Esophagus muscularis mucosa (tissue), 4 donors: ENCODE measurements around the gene NOTCH4. TPM values are rescaled to one million over a fixed set of nuclear protein-coding genes. Genes with fewer than 3 reads are reported as not detected.
"Not testable (repeated sequence)": the region's sequence is repeated elsewhere in the genome, so short reads cannot be mapped to it uniquely, and the experiment has no call there.

Experiments
- DNase-seq: peaks from one replicate; pipeline ENCODE4 v3.0.0-alpha.2; 2017; ENCODE audit errors: extremely low spot score
- H3K27ac ChIP-seq, 4 donors: fragments of 200-600 bp; sonication (generic); replicated peaks in 1 of 4; 1 replicate in 3 of 4; 2 replicates in 1 of 4; pipeline ENCODE4 v1.5.1; 2016 to 2019; ENCODE audit warnings: mild to moderate bottlenecking in 1 of 4
- H3K27me3 ChIP-seq, 4 donors: fragments of 200-600 bp; sonication (generic); one replicate each; pipeline versions ENCODE4 v1.5.1 to v1.6.0; 2016 to 2019
- H3K36me3 ChIP-seq, 4 donors: fragments of 200-600 bp; sonication (generic); one replicate each; pipeline ENCODE4 v1.5.1; 2016 to 2019
- H3K4me1 ChIP-seq, 4 donors: fragments of 200-600 bp; sonication (generic); one replicate each; pipeline ENCODE4 v1.5.1; 2016 to 2019
- H3K4me3 ChIP-seq, 4 donors: fragments of 200-600 bp; sonication (generic); 1 replicate in 2 of 4; 2 replicates in 2 of 4; pipeline ENCODE4 v1.5.1; 2016 to 2019; ENCODE audit warnings: mild to moderate bottlenecking in 4 of 4, moderate library complexity in 1 of 4
- H3K9me3 ChIP-seq, 4 donors: fragments of 200-600 bp; sonication (generic); 1 replicate in 3 of 4; 2 replicates in 1 of 4; pipeline ENCODE4 v1.5.1; 2016 to 2019
- CTCF ChIP-seq, 3 experiments: fragments of 200-600 bp in 2 of 3; fragments of 450-650 bp in 1 of 3; sonication (generic) in 2 of 3; IDR thresholded peaks; one replicate each; pipeline ENCODE4 v1.5.1; 2017 to 2019; ENCODE audit warnings: antibody characterized with exemption in 3 of 3, mild to moderate bottlenecking in 2 of 3, moderate library complexity in 1 of 3
- EP300 ChIP-seq: sonication (generic); formaldehyde crosslinking; IDR thresholded peaks from one replicate; pipeline ENCODE4 v1.6.1; 2017; ENCODE audit warnings: antibody characterized with exemption
- POLR2A ChIP-seq: fragments of 450-650 bp; IDR thresholded peaks from one replicate; pipeline ENCODE4 v1.6.1; 2017; ENCODE audit warnings: antibody characterized with exemption, moderate library complexity, mild to moderate bottlenecking, low read depth
- POLR2AphosphoS5 ChIP-seq, 2 donors: sonication (generic); formaldehyde crosslinking; IDR thresholded peaks; one replicate each; pipeline ENCODE4 v1.6.1; 2017; ENCODE audit warnings: antibody characterized with exemption in 2 of 2
- WGBS: methylation state at CpG from one replicate; pipeline ENCODE4 v1.1.5; 2018; 5-methylcytosine and 5-hydroxymethylcytosine counted together
- intact Hi-C: fragments of 100-400 bp; cut with DNase I; formaldehyde crosslinking; loops from one replicate; pipeline ENCODE4 v1.15.1; 2023
- total RNA-seq, 4 donors: library from RNA; depleted of rRNA; stranded (reverse); fragments of >200 nt; gene quantifications; one replicate each; pipeline versions ENCODE4 v1.1.0 to v1.2.1, GENCODE V29; 2016

NOTCH4 gene
- total RNA-seq, 4 donors from 2014 or later, result 16.6 to 30.6 (median 19.8) TPM

GRCh38 chr6:32195652-32195901 is 28.3 kb downstream of the NOTCH4 start:
- TF ChIP-seq POLR2A (no peak), CTCF (IDR thresholded peaks at IDR 0.05) (peak; percentile 17 to 54 (median 53))
- Histone ChIP-seq H3K4me3 (peak overlapping the region; percentile 65 to 95 (median 78)), H3K27ac (peak overlapping the region; percentile 94 to 100 (median 96)), H3K4me1 (peaks cover 44 to 55% (median 49%) of the 10 kb centered on the region in 4 donors), H3K9me3 (no peaks in the 10 kb centered on the region), H3K27me3 (peaks cover 0 to 1% (median 0%) of the 10 kb centered on the region in 4 donors), H3K36me3 (peaks cover 0 to 22% (median 0%) of the 10 kb centered on the region in 4 donors)
- WGBS, result 0% methylated on average over 6 of the region's 25 CpGs
- intact Hi-C loops, result loop anchor here (5.0 kb wide), 2 partner anchors 47 to 782 kb away; no protein-coding TSS in a partner anchor
- DNase-seq, result peak; percentile 100

GRCh38 chr6:32194825-32195651 is 28.8 kb downstream of the NOTCH4 start:
- no peak for DNase-seq
- Histone ChIP-seq H3K4me3 (peak overlapping the region; percentile 53 to 95 (median 74)), H3K36me3 (peaks cover 0 to 19% (median 0%) of the 10 kb centered on the region in 4 donors), H3K4me1 (peaks cover 47 to 58% (median 52%) of the 10 kb centered on the region in 4 donors), H3K9me3 (no peaks in the 10 kb centered on the region), H3K27ac (peak overlapping the region; percentile 89 to 100 (median 94)), H3K27me3 (no peaks in the 10 kb centered on the region)
- TF ChIP-seq EP300 (no peak), CTCF (IDR thresholded peaks at IDR 0.05) (peak; percentile 44 to 64 (median 47)), POLR2A (peak; percentile 84), POLR2AphosphoS5 (IDR thresholded peaks at IDR 0.05) (peak; percentile 85 to 89)
- intact Hi-C loops, result loop anchor here (5.0 kb wide), 2 partner anchors 47 to 782 kb away; no protein-coding TSS in a partner anchor
- WGBS, result 21% methylated on average over 12 of the region's 15 CpGs

GRCh38 chr6:32194388-32194787 is 29.5 kb downstream of the NOTCH4 start:
- WGBS, result 92% methylated on average over 4 of the region's 4 CpGs

GRCh38 chr6:32193096-32193495 is 30.8 kb downstream of the NOTCH4 start:
- H3K9me3 ChIP-seq, intact Hi-C loops, DNase-seq, H3K36me3 ChIP-seq, H3K27me3 ChIP-seq: not testable (repeated sequence)
- Histone ChIP-seq H3K4me3 (peak overlapping the region in 2 of 4 donors; percentile 37 to 92), H3K27ac (peak overlapping the region; percentile 90 to 99 (median 98)), H3K4me1 (peaks cover 58 to 73% (median 65%) of the 10 kb centered on the region in 4 donors)
- 70% methylated on average over 13 of the region's 13 CpGs for WGBS

More at GRCh38 chr6:32194388-32194787, 29.5 kb downstream of the NOTCH4 start:
- H3K27me3 ChIP-seq, result no peaks in the 10 kb centered on the region
- peaks cover 47 to 60% (median 53%) of the 10 kb centered on the region in 4 donors for H3K4me1 ChIP-seq
- intact Hi-C loops, result no loop called here
- H3K36me3 ChIP-seq, result peaks cover 0 to 14% (median 0%) of the 10 kb centered on the region in 4 donors
- no peak for DNase-seq
- TF ChIP-seq POLR2A, result no peak
- peak overlapping the region; percentile 89 to 100 (median 94) for H3K27ac ChIP-seq
- no peaks in the 10 kb centered on the region for H3K9me3 ChIP-seq
- H3K4me3 ChIP-seq, result no peak overlapping the region

- no peak for DNase-seq
- H3K27me3 ChIP-seq, result no peaks in the 10 kb centered on the region
- no peak for TF ChIP-seq CTCF (IDR thresholded peaks at IDR 0.05)
- peak in 1 of 2 donors; percentile 42 for TF ChIP-seq POLR2AphosphoS5 (IDR thresholded peaks at IDR 0.05)
- no peak for TF ChIP-seq EP300
- no peak for TF ChIP-seq POLR2A
- 44% methylated on average over 3 of the region's 5 CpGs for WGBS
- H3K9me3 ChIP-seq, result no peaks in the 10 kb centered on the region
- H3K4me3 ChIP-seq, result peak within 1 kb of the TSS; percentile 30 to 92 (median 52)
- H3K36me3 ChIP-seq, result peaks cover 3 to 8% (median 5%) of the 10 kb centered on the region in 4 donors
- H3K27ac ChIP-seq, result peak within 1 kb of the TSS; percentile 90 to 99 (median 98)
- H3K4me1 ChIP-seq, result peaks cover 63 to 78% (median 70%) of the 10 kb centered on the region in 4 donors
- intact Hi-C loops, result no loop called here
Measured at GRCh38 chr6:32192608-32193039, 31.2 kb downstream of the NOTCH4 start, which contains the start of gene GPSM3. Gene GPSM3 (minus strand): TSS chr6:32192643. CDS start chr6:32192513, 130 bp downstream.
